Central memory CD8-positive, alpha-beta T cell (primary cell): ENCODE measurements around the gene ADARB1.

Experiments used
- ATAC-seq: fragments of 150-1000 bp; cut with Tn5 transposase; replicated peaks from 2 replicates; pipeline ENCODE4 v1.10.0; 2022; ENCODE audit warnings: mild to moderate bottlenecking, moderate FRiP score, moderate number of reproducible peaks; ENCODE audit not compliant: poor library complexity, severe bottlenecking; ENCODE audit errors: extremely low read depth
- DNase-seq, 2 donors: peaks; one replicate each; pipeline ENCODE4 v3.0.0; 2021; ENCODE audit warnings: low spot score in 2 of 2
- H3K27ac Mint-ChIP-seq: one replicate; pipeline ENCODE4 v1.8.0; 2022; ENCODE audit warnings: low read depth, mild to moderate bottlenecking, moderate library complexity, mixed read lengths
- H3K27me3 Mint-ChIP-seq: one replicate; pipeline ENCODE4 v1.8.0; 2022; ENCODE audit warnings: mixed read lengths
- H3K36me3 Mint-ChIP-seq: one replicate; pipeline ENCODE4 v1.8.0; 2022; ENCODE audit warnings: mild to moderate bottlenecking, moderate library complexity, mixed read lengths; ENCODE audit not compliant: insufficient read depth
- H3K4me1 Mint-ChIP-seq: one replicate; pipeline ENCODE4 v1.8.0; 2022; ENCODE audit warnings: mixed read lengths
- H3K4me3 Mint-ChIP-seq: one replicate; pipeline ENCODE4 v1.8.0; 2022; ENCODE audit warnings: mild to moderate bottlenecking, moderate library complexity, mixed read lengths
- H3K9me3 Mint-ChIP-seq: one replicate; pipeline ENCODE4 v1.8.0; 2022; ENCODE audit warnings: mixed read lengths

ADARB1 gene

GRCh38 chr21:45088729-45089128 lies 14.3 kb downstream of the ADARB1 start:
- DNase-seq (no peak), ATAC-seq (no peak)
- H3K27me3 Mint-ChIP-seq, result no peaks in the 10 kb centered on the region
- H3K27ac Mint-ChIP-seq, result no peak overlapping the region
- H3K4me1 Mint-ChIP-seq, result peaks cover 74% of the 10 kb centered on the region
- no peaks in the 10 kb centered on the region for H3K9me3 Mint-ChIP-seq
- H3K4me3 Mint-ChIP-seq, result no peak overlapping the region
- H3K36me3 Mint-ChIP-seq, result no peaks in the 10 kb centered on the region

GRCh38 chr21:45089964-45090363 lies 15.6 kb downstream of the ADARB1 start:
- H3K36me3 Mint-ChIP-seq, result no peaks in the 10 kb centered on the region
- ATAC-seq, result no peak
- H3K4me1 Mint-ChIP-seq, result peaks cover 69% of the 10 kb centered on the region
- no peak overlapping the region for H3K27ac Mint-ChIP-seq
- no peak for DNase-seq
- no peak overlapping the region for H3K4me3 Mint-ChIP-seq
- no peaks in the 10 kb centered on the region for H3K9me3 Mint-ChIP-seq
- no peaks in the 10 kb centered on the region for H3K27me3 Mint-ChIP-seq

GRCh38 chr21:45090966-45091365 lies 16.6 kb downstream of the ADARB1 start:
- Mint-ChIP-seq H3K27ac (no peak overlapping the region), H3K4me3 (no peak overlapping the region)

GRCh38 chr21:45091550-45092322 lies 17.4 kb downstream of the ADARB1 start:
- no peak for ATAC-seq
- Mint-ChIP-seq H3K4me3 (no peak overlapping the region), H3K4me1 (peaks cover 69% of the 10 kb centered on the region), H3K27ac (no peak overlapping the region), H3K36me3 (no peaks in the 10 kb centered on the region), H3K27me3 (no peaks in the 10 kb centered on the region), H3K9me3 (no peaks in the 10 kb centered on the region)
- DNase-seq, result no peak

More at GRCh38 chr21:45090966-45091365, 16.6 kb downstream of the ADARB1 start:
- ATAC-seq (no peak), DNase-seq (no peak)
- Mint-ChIP-seq H3K27me3 (no peaks in the 10 kb centered on the region), H3K9me3 (no peaks in the 10 kb centered on the region), H3K36me3 (no peaks in the 10 kb centered on the region), H3K4me1 (peaks cover 69% of the 10 kb centered on the region)

GRCh38 chr21:45093035-45093532 lies 18.7 kb downstream of the ADARB1 start:
- no peak for ATAC-seq

GRCh38 chr21:45094412-45094811 lies 20.0 kb downstream of the ADARB1 start:
- no peaks in the 10 kb centered on the region for H3K27me3 Mint-ChIP-seq
- H3K4me3 Mint-ChIP-seq, result no peak overlapping the region
- peaks cover 72% of the 10 kb centered on the region for H3K4me1 Mint-ChIP-seq
- no peak overlapping the region for H3K27ac Mint-ChIP-seq
- no peaks in the 10 kb centered on the region for H3K9me3 Mint-ChIP-seq
- DNase-seq (no peak), ATAC-seq (no peak)
- peaks cover 5% of the 10 kb centered on the region for H3K36me3 Mint-ChIP-seq

More at GRCh38 chr21:45093035-45093532, 18.7 kb downstream of the ADARB1 start:
- Mint-ChIP-seq H3K27me3 (no peaks in the 10 kb centered on the region), H3K27ac (peak overlapping the region; percentile 32), H3K4me1 (peaks cover 66% of the 10 kb centered on the region), H3K36me3 (peaks cover 1% of the 10 kb centered on the region), H3K4me3 (no peak overlapping the region), H3K9me3 (no peaks in the 10 kb centered on the region)
- no peak for DNase-seq

GRCh38 chr21:45095505-45095904 lies 21.1 kb downstream of the ADARB1 start:
- ATAC-seq, result no peak
- Mint-ChIP-seq H3K4me3 (no peak overlapping the region), H3K4me1 (peaks cover 67% of the 10 kb centered on the region), H3K9me3 (no peaks in the 10 kb centered on the region), H3K27me3 (no peaks in the 10 kb centered on the region), H3K27ac (no peak overlapping the region), H3K36me3 (peaks cover 5% of the 10 kb centered on the region)
- DNase-seq, result no peak

- Mint-ChIP-seq H3K27ac (peak overlapping the region; percentile 72), H3K27me3 (no peaks in the 10 kb centered on the region), H3K4me1 (peaks cover 62% of the 10 kb centered on the region), H3K36me3 (peaks cover 5% of the 10 kb centered on the region), H3K4me3 (no peak overlapping the region), H3K9me3 (no peaks in the 10 kb centered on the region)
- DNase-seq (no peak), ATAC-seq (no peak)
These were observed 21.8 kb downstream of the ADARB1 start for GRCh38 chr21:45096217-45096616.

- DNase-seq (no peak), ATAC-seq (no peak)
- no peak overlapping the region for H3K27ac Mint-ChIP-seq
- H3K4me3 Mint-ChIP-seq, result no peak overlapping the region
- peaks cover 5% of the 10 kb centered on the region for H3K36me3 Mint-ChIP-seq
- H3K4me1 Mint-ChIP-seq, result peaks cover 59% of the 10 kb centered on the region
- no peaks in the 10 kb centered on the region for H3K9me3 Mint-ChIP-seq
- no peaks in the 10 kb centered on the region for H3K27me3 Mint-ChIP-seq
These were observed 23.5 kb downstream of the ADARB1 start for GRCh38 chr21:45097827-45098387.

- Mint-ChIP-seq H3K27me3 (no peaks in the 10 kb centered on the region), H3K36me3 (peaks cover 5% of the 10 kb centered on the region), H3K9me3 (no peaks in the 10 kb centered on the region), H3K4me3 (no peak overlapping the region), H3K4me1 (peaks cover 55% of the 10 kb centered on the region), H3K27ac (no peak overlapping the region)
- no peak for ATAC-seq
- DNase-seq, result no peak
These were observed 24.5 kb downstream of the ADARB1 start for GRCh38 chr21:45098867-45099266.

GRCh38 chr21:45099571-45099970 lies 25.2 kb downstream of the ADARB1 start:
- peaks cover 61% of the 10 kb centered on the region for H3K4me1 Mint-ChIP-seq
- no peak for DNase-seq
- H3K27ac Mint-ChIP-seq, result no peak overlapping the region

GRCh38 chr21:45100866-45101265 lies 26.5 kb downstream of the ADARB1 start:
- no peak overlapping the region for H3K4me3 Mint-ChIP-seq

More at GRCh38 chr21:45099571-45099970, 25.2 kb downstream of the ADARB1 start:
- peaks cover 5% of the 10 kb centered on the region for H3K36me3 Mint-ChIP-seq
- H3K4me3 Mint-ChIP-seq, result no peak overlapping the region
- no peaks in the 10 kb centered on the region for H3K27me3 Mint-ChIP-seq
- ATAC-seq, result no peak
- no peaks in the 10 kb centered on the region for H3K9me3 Mint-ChIP-seq

GRCh38 chr21:45102391-45102932 lies 28.1 kb downstream of the ADARB1 start:
- Mint-ChIP-seq H3K4me1 (peaks cover 51% of the 10 kb centered on the region), H3K36me3 (peaks cover 4% of the 10 kb centered on the region), H3K9me3 (no peaks in the 10 kb centered on the region), H3K27me3 (no peaks in the 10 kb centered on the region), H3K27ac (no peak overlapping the region), H3K4me3 (no peak overlapping the region)
- DNase-seq (no peak), ATAC-seq (no peak)

More at GRCh38 chr21:45100866-45101265, 26.5 kb downstream of the ADARB1 start:
- ATAC-seq (no peak), DNase-seq (no peak)
- Mint-ChIP-seq H3K9me3 (no peaks in the 10 kb centered on the region), H3K36me3 (peaks cover 5% of the 10 kb centered on the region), H3K27me3 (no peaks in the 10 kb centered on the region), H3K27ac (no peak overlapping the region), H3K4me1 (peaks cover 56% of the 10 kb centered on the region)
